Measurements from ENCODE around the gene UNK. TPM values are rescaled to one million over a fixed set of nuclear protein-coding genes. Genes with fewer than 3 reads are reported as not detected.

Gene UNK
- total and polyA plus RNA-seq, 2 of the 13 experiments (the other 11 are each of a cell fraction or from before 2014, with no cell fraction given) = 31.6 to 33.0 TPM

DNA sequence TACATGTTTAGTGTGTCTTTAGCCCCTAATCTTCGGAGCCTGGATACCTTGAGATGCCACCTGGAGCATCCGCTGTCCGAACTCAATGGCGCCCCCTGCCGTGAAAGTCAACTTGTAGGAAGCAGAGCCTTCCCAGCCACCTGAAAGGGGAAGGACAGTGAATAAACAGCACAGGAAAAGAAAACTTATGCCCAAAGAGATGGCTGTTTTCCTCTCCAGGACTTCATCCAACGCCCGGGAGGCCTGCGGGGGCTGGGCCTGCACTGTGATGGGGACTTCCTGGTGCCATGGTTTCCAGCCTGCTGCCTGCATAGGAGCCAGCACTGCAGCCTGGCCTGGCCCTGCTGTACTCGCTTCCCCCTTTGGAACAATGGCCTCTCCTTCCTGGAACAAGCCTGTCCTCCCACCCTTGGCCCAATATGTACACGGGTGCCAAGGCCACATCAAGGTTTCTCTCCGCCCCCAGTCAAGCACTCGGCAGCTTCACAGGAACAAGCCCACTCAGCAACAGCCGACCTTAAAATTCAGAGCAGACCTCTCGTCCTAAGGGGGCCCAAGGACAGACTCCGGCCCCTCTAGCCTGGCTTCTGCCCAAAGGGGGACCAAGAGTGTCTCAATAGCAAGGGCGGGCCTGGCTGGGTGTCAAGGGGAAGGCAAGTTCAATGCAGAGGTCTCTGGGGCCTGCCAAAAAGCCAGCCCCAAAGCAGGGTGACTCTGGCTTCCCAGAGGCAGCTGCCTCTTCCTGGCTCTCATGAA is 64.1 kb downstream of the UNK start (continued):
- TF ChIP-seq MXI1 (IDR thresholded peaks at IDR 0.05; ENCODE audit: borderline replicate concordance, low read depth, low read length) (peak; percentile 58; the same call in 1 of the 3 replicates), HDAC1 (CRISPR knock-in tag; IDR thresholded peaks at IDR 0.05) (peak; percentile 89), ARNT2 (CRISPR knock-in tag; IDR thresholded peaks at IDR 0.05; ENCODE audit: low read depth) (no peak), ARHGAP35 (CRISPR knock-in tag; IDR thresholded peaks at IDR 0.05; ENCODE audit: borderline replicate concordance) (no peak; the same call in 1 of the 2 replicates), ZNF570 (CRISPR knock-in tag; IDR thresholded peaks at IDR 0.05; ENCODE audit: borderline replicate concordance) (no peak), EEA1 (CRISPR knock-in tag; IDR thresholded peaks at IDR 0.05; ENCODE audit: borderline replicate concordance) (no peak), ZBTB8A (CRISPR knock-in tag; IDR thresholded peaks at IDR 0.05; ENCODE audit: borderline replicate concordance, low read depth) (no peak), MAZ (IDR thresholded peaks at IDR 0.05; ENCODE audit: borderline replicate concordance, low read depth, low read length) (peak; percentile 10; the same call in 1 of the 2 replicates), MAZ (CRISPR knock-in tag; IDR thresholded peaks at IDR 0.05; ENCODE audit: low read depth) (no peak), ZNF776 (CRISPR knock-in tag; IDR thresholded peaks at IDR 0.05) (no peak), ZNF703 (CRISPR knock-in tag; IDR thresholded peaks at IDR 0.05; ENCODE audit: borderline replicate concordance) (no peak; the same call in 1 of the 2 replicates), ZFP62 (CRISPR knock-in tag; IDR thresholded peaks at IDR 0.05) (no peak), NPAS2 (CRISPR knock-in tag; IDR thresholded peaks at IDR 0.05; ENCODE audit: borderline replicate concordance) (no peak), RNF2 (conservative IDR thresholded peaks at IDR 0.05; ENCODE audit: low read depth) (no peak), ATF1 (CRISPR knock-in tag; IDR thresholded peaks at IDR 0.05) (no peak), ZNF274 (CRISPR knock-in tag; IDR thresholded peaks at IDR 0.05) (no peak)
- TF ChIP-seq, protein P1, sequence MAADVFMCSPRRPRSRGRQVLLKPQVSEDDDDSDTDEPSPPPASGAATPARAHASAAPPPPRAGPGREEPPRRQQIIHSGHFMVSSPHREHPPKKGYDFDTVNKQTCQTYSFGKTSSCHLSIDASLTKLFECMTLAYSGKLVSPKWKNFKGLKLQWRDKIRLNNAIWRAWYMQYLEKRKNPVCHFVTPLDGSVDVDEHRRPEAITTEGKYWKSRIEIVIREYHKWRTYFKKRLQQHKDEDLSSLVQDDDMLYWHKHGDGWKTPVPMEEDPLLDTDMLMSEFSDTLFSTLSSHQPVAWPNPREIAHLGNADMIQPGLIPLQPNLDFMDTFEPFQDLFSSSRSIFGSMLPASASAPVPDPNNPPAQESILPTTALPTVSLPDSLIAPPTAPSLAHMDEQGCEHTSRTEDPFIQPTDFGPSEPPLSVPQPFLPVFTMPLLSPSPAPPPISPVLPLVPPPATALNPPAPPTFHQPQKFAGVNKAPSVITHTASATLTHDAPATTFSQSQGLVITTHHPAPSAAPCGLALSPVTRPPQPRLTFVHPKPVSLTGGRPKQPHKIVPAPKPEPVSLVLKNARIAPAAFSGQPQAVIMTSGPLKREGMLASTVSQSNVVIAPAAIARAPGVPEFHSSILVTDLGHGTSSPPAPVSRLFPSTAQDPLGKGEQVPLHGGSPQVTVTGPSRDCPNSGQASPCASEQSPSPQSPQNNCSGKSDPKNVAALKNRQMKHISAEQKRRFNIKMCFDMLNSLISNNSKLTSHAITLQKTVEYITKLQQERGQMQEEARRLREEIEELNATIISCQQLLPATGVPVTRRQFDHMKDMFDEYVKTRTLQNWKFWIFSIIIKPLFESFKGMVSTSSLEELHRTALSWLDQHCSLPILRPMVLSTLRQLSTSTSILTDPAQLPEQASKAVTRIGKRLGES (CRISPR knock-in tag; IDR thresholded peaks at IDR 0.05; ENCODE audit: borderline replicate concordance) = no peak
- TF ChIP-seq, protein P2, sequence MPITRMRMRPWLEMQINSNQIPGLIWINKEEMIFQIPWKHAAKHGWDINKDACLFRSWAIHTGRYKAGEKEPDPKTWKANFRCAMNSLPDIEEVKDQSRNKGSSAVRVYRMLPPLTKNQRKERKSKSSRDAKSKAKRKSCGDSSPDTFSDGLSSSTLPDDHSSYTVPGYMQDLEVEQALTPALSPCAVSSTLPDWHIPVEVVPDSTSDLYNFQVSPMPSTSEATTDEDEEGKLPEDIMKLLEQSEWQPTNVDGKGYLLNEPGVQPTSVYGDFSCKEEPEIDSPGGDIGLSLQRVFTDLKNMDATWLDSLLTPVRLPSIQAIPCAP (CRISPR knock-in tag; IDR thresholded peaks at IDR 0.05; ENCODE audit: low read depth) = no peak
- TF ChIP-seq, protein P3, sequence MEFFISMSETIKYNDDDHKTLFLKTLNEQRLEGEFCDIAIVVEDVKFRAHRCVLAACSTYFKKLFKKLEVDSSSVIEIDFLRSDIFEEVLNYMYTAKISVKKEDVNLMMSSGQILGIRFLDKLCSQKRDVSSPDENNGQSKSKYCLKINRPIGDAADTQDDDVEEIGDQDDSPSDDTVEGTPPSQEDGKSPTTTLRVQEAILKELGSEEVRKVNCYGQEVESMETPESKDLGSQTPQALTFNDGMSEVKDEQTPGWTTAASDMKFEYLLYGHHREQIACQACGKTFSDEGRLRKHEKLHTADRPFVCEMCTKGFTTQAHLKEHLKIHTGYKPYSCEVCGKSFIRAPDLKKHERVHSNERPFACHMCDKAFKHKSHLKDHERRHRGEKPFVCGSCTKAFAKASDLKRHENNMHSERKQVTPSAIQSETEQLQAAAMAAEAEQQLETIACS (CRISPR knock-in tag; IDR thresholded peaks at IDR 0.05) = no peak
- TF ChIP-seq, protein P4, sequence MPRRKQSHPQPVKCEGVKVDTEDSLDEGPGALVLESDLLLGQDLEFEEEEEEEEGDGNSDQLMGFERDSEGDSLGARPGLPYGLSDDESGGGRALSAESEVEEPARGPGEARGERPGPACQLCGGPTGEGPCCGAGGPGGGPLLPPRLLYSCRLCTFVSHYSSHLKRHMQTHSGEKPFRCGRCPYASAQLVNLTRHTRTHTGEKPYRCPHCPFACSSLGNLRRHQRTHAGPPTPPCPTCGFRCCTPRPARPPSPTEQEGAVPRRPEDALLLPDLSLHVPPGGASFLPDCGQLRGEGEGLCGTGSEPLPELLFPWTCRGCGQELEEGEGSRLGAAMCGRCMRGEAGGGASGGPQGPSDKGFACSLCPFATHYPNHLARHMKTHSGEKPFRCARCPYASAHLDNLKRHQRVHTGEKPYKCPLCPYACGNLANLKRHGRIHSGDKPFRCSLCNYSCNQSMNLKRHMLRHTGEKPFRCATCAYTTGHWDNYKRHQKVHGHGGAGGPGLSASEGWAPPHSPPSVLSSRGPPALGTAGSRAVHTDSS (CRISPR knock-in tag; conservative IDR thresholded peaks at IDR 0.05) = 0 out of 2 replicates have a peak, but pooled peaks have one; percentile 69
- TF ChIP-seq, protein P5, sequence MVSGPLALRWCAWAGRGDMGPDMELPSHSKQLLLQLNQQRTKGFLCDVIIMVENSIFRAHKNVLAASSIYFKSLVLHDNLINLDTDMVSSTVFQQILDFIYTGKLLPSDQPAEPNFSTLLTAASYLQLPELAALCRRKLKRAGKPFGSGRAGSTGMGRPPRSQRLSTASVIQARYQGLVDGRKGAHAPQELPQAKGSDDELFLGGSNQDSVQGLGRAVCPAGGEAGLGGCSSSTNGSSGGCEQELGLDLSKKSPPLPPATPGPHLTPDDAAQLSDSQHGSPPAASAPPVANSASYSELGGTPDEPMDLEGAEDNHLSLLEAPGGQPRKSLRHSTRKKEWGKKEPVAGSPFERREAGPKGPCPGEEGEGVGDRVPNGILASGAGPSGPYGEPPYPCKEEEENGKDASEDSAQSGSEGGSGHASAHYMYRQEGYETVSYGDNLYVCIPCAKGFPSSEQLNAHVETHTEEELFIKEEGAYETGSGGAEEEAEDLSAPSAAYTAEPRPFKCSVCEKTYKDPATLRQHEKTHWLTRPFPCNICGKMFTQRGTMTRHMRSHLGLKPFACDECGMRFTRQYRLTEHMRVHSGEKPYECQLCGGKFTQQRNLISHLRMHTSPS (CRISPR knock-in tag; IDR thresholded peaks at IDR 0.05; ENCODE audit: low read depth) = no peak; the same call in none of the 2 replicates

Data from HepG2 (cell line).